GM23338 (cell line): Measurements from ENCODE around the gene SAMD4A. TPM values are rescaled to one million over a fixed set of nuclear protein-coding genes. Genes with fewer than 3 reads are reported as not detected.

Experiments used
- ATAC-seq: fragments of 200-7000 bp; cut with Tn5 transposase; 3 replicates; pipeline ENCODE4 v1.9.1; 2020
- DNase-seq: peaks from one replicate; pipeline ENCODE4 v3.0.0-alpha.2; 2015; ENCODE audit warnings: low spot score
- H2AFZ ChIP-seq: fragments of 200-600 bp; sonication (generic); 2 replicates; pipeline ENCODE4 v1.8.0; 2016; ENCODE audit warnings: antibody characterized with exemption, mild to moderate bottlenecking, moderate library complexity
- H3F3A ChIP-seq: fragments of 200-600 bp; sonication (generic); replicated peaks from 2 replicates; pipeline ENCODE4 v1.8.0; 2017; ENCODE audit warnings: antibody characterized with exemption, mixed run types, low read depth
- H3K27ac ChIP-seq: fragments of 200-600 bp; sonication (generic); 2 replicates; pipeline ENCODE4 v1.6.1; 2016; ENCODE audit warnings: low read depth
- H3K27me3 ChIP-seq: fragments of 200-600 bp; sonication (generic); 2 replicates; pipeline ENCODE4 v1.8.0; 2016; ENCODE audit warnings: mild to moderate bottlenecking, mixed run types, moderate library complexity; ENCODE audit not compliant: insufficient read depth
- H3K36me3 ChIP-seq: fragments of 200-600 bp; sonication (generic); 2 replicates; pipeline ENCODE4 v1.8.0; 2016; ENCODE audit warnings: mild to moderate bottlenecking; ENCODE audit not compliant: insufficient read depth
- H3K4me1 ChIP-seq: fragments of 200-600 bp; sonication (generic); 2 replicates; pipeline ENCODE4 v1.8.0; 2016; ENCODE audit warnings: mild to moderate bottlenecking, moderate library complexity; ENCODE audit not compliant: insufficient read depth
- H3K4me2 ChIP-seq: fragments of 200-600 bp; sonication (generic); 2 replicates; pipeline ENCODE4 v1.7.1; 2017; ENCODE audit warnings: mixed run types
- H3K4me3 ChIP-seq: fragments of 200-600 bp; sonication (generic); 2 replicates; pipeline ENCODE4 v1.6.1; 2016; ENCODE audit warnings: mixed run types
- H3K79me2 ChIP-seq: fragments of 200-600 bp; sonication (generic); replicated peaks from 2 replicates; pipeline ENCODE4 v1.8.0; 2017; ENCODE audit warnings: mild to moderate bottlenecking; ENCODE audit not compliant: insufficient read depth
- H3K9me2 ChIP-seq: fragments of 200-600 bp; sonication (generic); 2 replicates; pipeline ENCODE4 v1.8.0; 2017; ENCODE audit not compliant: insufficient read depth
- H4K20me1 ChIP-seq: fragments of 200-600 bp; sonication (generic); replicated peaks from 2 replicates; pipeline ENCODE4 v1.8.0; 2017; ENCODE audit warnings: mild to moderate bottlenecking; ENCODE audit not compliant: insufficient read depth
- H3K27ac Mint-ChIP-seq: 2 replicates; pipeline ENCODE4 v1.8.0; 2020; ENCODE audit warnings: inconsistent platforms, mild to moderate bottlenecking, moderate library complexity, mixed read lengths
- H3K27me3 Mint-ChIP-seq: 3 replicates; pipeline ENCODE4 v1.8.0; 2022; ENCODE audit warnings: low read depth, mild to moderate bottlenecking, moderate library complexity, mixed read lengths, inconsistent platforms; ENCODE audit not compliant: insufficient read depth, poor library complexity
- H3K36me3 Mint-ChIP-seq: 3 replicates; pipeline ENCODE4 v1.8.0; 2021; ENCODE audit warnings: low read depth, mild to moderate bottlenecking, inconsistent platforms, moderate library complexity, mixed read lengths
- H3K4me1 Mint-ChIP-seq: 3 replicates; pipeline ENCODE4 v1.8.0; 2020; ENCODE audit warnings: mild to moderate bottlenecking, inconsistent platforms, mixed read lengths
- H3K4me3 Mint-ChIP-seq: 3 replicates; pipeline ENCODE4 v1.8.0; 2021; ENCODE audit warnings: moderate library complexity, mild to moderate bottlenecking, inconsistent platforms, mixed read lengths
- H3K9me3 Mint-ChIP-seq: 3 replicates; pipeline ENCODE4 v1.8.0; 2020; ENCODE audit warnings: moderate library complexity, mild to moderate bottlenecking, inconsistent platforms, mixed read lengths
- CTCF ChIP-seq, 2 experiments: fragments of 200-600 bp in 1 of 2; sonication (generic) in 1 of 2; conservative IDR thresholded peaks; 2 replicates each; pipeline versions ENCODE4 v1.5.1 to v1.6.1; 2016 to 2017; ENCODE audit warnings: antibody characterized with exemption in 2 of 2, low read depth in 2 of 2, mild to moderate bottlenecking in 2 of 2, moderate library complexity in 1 of 2
- EZH2 ChIP-seq: fragments of 200-600 bp; sonication (generic); IDR thresholded peaks from one replicate; pipeline ENCODE4 v1.8.0; 2017; ENCODE audit warnings: antibody characterized with exemption, mild to moderate bottlenecking, low read depth; ENCODE audit not compliant: unreplicated experiment
- EZH2phosphoT487 ChIP-seq: fragments of 200-600 bp; sonication (generic); IDR thresholded peaks from one replicate; pipeline ENCODE4 v1.8.1; 2018; ENCODE audit warnings: antibody characterized with exemption; ENCODE audit not compliant: unreplicated experiment
- NANOG ChIP-seq: IDR thresholded peaks from 2 replicates; pipeline ENCODE4 v1.6.1; 2016; ENCODE audit warnings: antibody characterized with exemption, borderline replicate concordance
- POLR2AphosphoS5 ChIP-seq: IDR thresholded peaks from 2 replicates; pipeline ENCODE4 v1.6.1; 2016; ENCODE audit warnings: antibody characterized with exemption, low read depth
- STAT1 ChIP-seq: IDR thresholded peaks from one replicate; pipeline ENCODE4 v1.6.1; 2016; ENCODE audit warnings: antibody characterized with exemption; ENCODE audit not compliant: unreplicated experiment
- ZNF114 ChIP-seq: fragments of 250-450 bp; sonication (Bioruptor Pico); IDR thresholded peaks from 2 replicates; pipeline ENCODE4 v1.5.0; 2020; ENCODE audit warnings: mild to moderate bottlenecking, moderate library complexity
- polyA plus RNA-seq: library from polyadenylated mRNA; unstranded; fragments of >200 nt; fragmentation: Nextera tagmentation; extraction: Ambion mirVana; gene quantifications from 2 replicates; pipeline ENCODE4 v1.2.1, GENCODE V29; 2016
- total RNA-seq: library from RNA; depleted of rRNA; stranded (reverse); fragments of >200 nt; shearing (Covaris generic); gene quantifications from 2 replicates; pipeline ENCODE4 v1.2.3, GENCODE V29; 2014
- TF ChIP-seq, protein P1 (sequence below): IDR thresholded peaks from one replicate; pipeline ENCODE4 v1.6.1; 2018; ENCODE audit warnings: antibody characterized with exemption; ENCODE audit not compliant: unreplicated experiment
- TF ChIP-seq, protein P2 (sequence below): fragments of 250-450 bp; sonication (Bioruptor Pico); IDR thresholded peaks from 2 replicates; pipeline ENCODE4 v1.5.0; 2020; ENCODE audit warnings: mild to moderate bottlenecking, moderate library complexity

Gene SAMD4A
- total and polyA plus RNA-seq, 2 experiments from 2014 or later, result 1.6 to 6.9 TPM

- TF ChIP-seq, protein P1, sequence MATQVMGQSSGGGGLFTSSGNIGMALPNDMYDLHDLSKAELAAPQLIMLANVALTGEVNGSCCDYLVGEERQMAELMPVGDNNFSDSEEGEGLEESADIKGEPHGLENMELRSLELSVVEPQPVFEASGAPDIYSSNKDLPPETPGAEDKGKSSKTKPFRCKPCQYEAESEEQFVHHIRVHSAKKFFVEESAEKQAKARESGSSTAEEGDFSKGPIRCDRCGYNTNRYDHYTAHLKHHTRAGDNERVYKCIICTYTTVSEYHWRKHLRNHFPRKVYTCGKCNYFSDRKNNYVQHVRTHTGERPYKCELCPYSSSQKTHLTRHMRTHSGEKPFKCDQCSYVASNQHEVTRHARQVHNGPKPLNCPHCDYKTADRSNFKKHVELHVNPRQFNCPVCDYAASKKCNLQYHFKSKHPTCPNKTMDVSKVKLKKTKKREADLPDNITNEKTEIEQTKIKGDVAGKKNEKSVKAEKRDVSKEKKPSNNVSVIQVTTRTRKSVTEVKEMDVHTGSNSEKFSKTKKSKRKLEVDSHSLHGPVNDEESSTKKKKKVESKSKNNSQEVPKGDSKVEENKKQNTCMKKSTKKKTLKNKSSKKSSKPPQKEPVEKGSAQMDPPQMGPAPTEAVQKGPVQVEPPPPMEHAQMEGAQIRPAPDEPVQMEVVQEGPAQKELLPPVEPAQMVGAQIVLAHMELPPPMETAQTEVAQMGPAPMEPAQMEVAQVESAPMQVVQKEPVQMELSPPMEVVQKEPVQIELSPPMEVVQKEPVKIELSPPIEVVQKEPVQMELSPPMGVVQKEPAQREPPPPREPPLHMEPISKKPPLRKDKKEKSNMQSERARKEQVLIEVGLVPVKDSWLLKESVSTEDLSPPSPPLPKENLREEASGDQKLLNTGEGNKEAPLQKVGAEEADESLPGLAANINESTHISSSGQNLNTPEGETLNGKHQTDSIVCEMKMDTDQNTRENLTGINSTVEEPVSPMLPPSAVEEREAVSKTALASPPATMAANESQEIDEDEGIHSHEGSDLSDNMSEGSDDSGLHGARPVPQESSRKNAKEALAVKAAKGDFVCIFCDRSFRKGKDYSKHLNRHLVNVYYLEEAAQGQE, result no peak
- TF ChIP-seq, protein P2, sequence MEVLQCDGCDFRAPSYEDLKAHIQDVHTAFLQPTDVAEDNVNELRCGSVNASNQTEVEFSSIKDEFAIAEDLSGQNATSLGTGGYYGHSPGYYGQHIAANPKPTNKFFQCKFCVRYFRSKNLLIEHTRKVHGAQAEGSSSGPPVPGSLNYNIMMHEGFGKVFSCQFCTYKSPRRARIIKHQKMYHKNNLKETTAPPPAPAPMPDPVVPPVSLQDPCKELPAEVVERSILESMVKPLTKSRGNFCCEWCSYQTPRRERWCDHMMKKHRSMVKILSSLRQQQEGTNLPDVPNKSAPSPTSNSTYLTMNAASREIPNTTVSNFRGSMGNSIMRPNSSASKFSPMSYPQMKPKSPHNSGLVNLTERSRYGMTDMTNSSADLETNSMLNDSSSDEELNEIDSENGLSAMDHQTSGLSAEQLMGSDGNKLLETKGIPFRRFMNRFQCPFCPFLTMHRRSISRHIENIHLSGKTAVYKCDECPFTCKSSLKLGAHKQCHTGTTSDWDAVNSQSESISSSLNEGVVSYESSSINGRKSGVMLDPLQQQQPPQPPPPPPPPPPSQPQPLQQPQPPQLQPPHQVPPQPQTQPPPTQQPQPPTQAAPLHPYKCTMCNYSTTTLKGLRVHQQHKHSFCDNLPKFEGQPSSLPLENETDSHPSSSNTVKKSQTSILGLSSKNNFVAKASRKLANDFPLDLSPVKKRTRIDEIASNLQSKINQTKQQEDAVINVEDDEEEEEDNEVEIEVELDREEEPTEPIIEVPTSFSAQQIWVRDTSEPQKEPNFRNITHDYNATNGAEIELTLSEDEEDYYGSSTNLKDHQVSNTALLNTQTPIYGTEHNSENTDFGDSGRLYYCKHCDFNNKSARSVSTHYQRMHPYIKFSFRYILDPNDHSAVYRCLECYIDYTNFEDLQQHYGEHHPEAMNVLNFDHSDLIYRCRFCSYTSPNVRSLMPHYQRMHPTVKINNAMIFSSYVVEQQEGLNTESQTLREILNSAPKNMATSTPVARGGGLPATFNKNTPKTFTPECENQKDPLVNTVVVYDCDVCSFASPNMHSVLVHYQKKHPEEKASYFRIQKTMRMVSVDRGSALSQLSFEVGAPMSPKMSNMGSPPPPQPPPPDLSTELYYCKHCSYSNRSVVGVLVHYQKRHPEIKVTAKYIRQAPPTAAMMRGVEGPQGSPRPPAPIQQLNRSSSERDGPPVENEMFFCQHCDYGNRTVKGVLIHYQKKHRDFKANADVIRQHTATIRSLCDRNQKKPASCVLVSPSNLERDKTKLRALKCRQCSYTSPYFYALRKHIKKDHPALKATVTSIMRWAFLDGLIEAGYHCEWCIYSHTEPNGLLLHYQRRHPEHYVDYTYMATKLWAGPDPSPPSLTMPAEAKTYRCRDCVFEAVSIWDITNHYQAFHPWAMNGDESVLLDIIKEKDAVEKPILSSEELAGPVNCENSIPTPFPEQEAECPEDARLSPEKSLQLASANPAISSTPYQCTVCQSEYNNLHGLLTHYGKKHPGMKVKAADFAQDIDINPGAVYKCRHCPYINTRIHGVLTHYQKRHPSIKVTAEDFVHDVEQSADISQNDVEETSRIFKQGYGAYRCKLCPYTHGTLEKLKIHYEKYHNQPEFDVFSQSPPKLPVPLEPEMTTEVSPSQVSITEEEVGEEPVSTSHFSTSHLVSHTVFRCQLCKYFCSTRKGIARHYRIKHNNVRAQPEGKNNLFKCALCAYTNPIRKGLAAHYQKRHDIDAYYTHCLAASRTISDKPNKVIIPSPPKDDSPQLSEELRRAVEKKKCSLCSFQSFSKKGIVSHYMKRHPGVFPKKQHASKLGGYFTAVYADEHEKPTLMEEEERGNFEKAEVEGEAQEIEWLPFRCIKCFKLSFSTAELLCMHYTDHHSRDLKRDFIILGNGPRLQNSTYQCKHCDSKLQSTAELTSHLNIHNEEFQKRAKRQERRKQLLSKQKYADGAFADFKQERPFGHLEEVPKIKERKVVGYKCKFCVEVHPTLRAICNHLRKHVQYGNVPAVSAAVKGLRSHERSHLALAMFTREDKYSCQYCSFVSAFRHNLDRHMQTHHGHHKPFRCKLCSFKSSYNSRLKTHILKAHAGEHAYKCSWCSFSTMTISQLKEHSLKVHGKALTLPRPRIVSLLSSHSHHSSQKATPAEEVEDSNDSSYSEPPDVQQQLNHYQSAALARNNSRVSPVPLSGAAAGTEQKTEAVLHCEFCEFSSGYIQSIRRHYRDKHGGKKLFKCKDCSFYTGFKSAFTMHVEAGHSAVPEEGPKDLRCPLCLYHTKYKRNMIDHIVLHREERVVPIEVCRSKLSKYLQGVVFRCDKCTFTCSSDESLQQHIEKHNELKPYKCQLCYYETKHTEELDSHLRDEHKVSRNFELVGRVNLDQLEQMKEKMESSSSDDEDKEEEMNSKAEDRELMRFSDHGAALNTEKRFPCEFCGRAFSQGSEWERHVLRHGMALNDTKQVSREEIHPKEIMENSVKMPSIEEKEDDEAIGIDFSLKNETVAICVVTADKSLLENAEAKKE, result no peak
- TF ChIP-seq EZH2, result no peak
These were observed 170.3 kb downstream of the SAMD4A start (continued) for GRCh38 chr14:54737132-54737711.

DNA sequence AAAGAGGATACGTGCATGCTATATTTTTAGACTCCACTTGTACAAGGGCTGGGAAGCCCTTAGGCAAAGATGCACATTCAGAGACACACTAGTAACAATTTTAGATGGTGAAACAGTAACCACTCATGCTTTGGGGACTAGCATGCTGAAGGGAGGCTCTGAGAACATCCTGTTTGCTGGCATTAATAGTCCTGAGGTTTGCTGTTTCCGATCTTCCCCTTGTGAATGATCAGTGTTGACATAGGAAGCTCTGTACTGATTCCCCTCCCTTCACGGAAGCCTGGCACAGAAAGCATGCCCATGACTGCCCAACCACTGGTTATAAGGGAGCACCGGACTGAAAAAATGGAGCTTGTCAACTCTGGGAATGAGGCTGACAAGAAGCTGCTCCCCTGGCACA is 171.1 kb downstream of the SAMD4A start:
- Histone ChIP-seq H2AFZ (no peak overlapping the region), H3K4me2 (0 out of 2 replicates have a peak overlapping the region, but pooled peaks have one; percentile 8), H3K36me3 (no peaks in the 10 kb centered on the region), H3K27ac (no peak overlapping the region), H3K9me2 (no peaks in the 10 kb centered on the region; the same call in 1 of the 2 replicates), H3F3A (no peaks in the 10 kb centered on the region), H3K27me3 (no peaks in the 10 kb centered on the region), H3K4me3 (no peak overlapping the region), H4K20me1 (no peaks in the 10 kb centered on the region), H3K79me2 (no peaks in the 10 kb centered on the region), H3K4me1 (peaks cover 12% of the 10 kb centered on the region)
- Mint-ChIP-seq H3K27me3 (no peaks in the 10 kb centered on the region), H3K4me1 (peaks cover 23% of the 10 kb centered on the region), H3K9me3 (no peaks in the 10 kb centered on the region), H3K4me3 (no peak overlapping the region), H3K36me3 (no peaks in the 10 kb centered on the region), H3K27ac (no peak overlapping the region)
- DNase-seq (no peak), ATAC-seq (no peak)
- TF ChIP-seq POLR2AphosphoS5 (no peak), EZH2phosphoT487 (no peak), CTCF (conservative IDR thresholded peaks at IDR 0.05; ENCODE audit: low read depth in 2 of 2) (no peak), NANOG (no peak), EZH2 (no peak), ZNF114 (no peak), STAT1 (no peak)
- TF ChIP-seq, protein P1, result no peak
